ENCODE results near the gene TKT. TPM values are rescaled to one million over a fixed set of nuclear protein-coding genes. Genes with fewer than 3 reads are reported as not detected.

The TKT gene
- total and polyA plus RNA-seq, 2 of the 8 experiments (the other 6 are each of a cell fraction or from before 2014, with no cell fraction given): 418 to 986 TPM

DNA sequence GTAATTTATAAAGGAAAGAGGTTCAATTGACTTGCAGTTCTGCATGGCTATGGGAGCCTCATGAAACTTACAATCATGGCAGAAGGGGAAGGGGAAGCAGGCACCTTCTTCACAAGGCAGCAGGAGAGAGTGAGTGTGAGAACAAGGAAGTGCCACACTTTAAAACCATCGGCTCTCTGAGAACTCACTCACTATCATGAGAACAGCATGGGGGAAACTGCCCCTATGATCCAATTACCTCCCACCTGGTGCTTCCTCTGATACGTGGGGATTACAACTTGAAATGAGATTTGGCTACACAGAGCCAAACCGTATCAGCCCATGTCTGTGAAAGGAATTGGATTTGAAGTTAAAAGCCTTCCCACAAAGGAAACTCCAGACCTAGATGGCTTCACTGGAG is 39.1 kb downstream of the TKT start:
- ChIA-PET POLR2A (ENCODE audit: partially characterized antibody) (interaction anchor here (1.0 to 1.1 kb wide), 2 partner anchors 47 to 85 kb away, joined by 3 to 4 read pairs; no protein-coding TSS in a partner anchor), CTCF (ENCODE audit: partially characterized antibody) (interaction anchor here (0.6 to 1.5 kb wide), 3 partner anchors 14 to 102 kb away, joined by 3 to 7 read pairs (median 5); no protein-coding TSS in a partner anchor)
- no peak overlapping the region for H2BK120ac ChIP-seq (replicated peaks; ENCODE audit: low read depth, low read length)
- H3K4me3 ChIP-seq (ENCODE audit: extremely low read depth in 1 of 4, insufficient read depth in 2 of 4, low read depth in 3 of 4, low read length in 4 of 4): no peak overlapping the region
- TF ChIP-seq PHF8 (conservative IDR thresholded peaks at IDR 0.05; ENCODE audit: low read depth, low read length) (no peak), NRF1 (IDR thresholded peaks at IDR 0.05; ENCODE audit: low read depth, low read length) (no peak), SP2 (IDR thresholded peaks at IDR 0.05; ENCODE audit: low read length) (no peak), TAF7 (optimal IDR thresholded peaks at IDR 0.05; ENCODE audit: borderline replicate concordance, low read depth, low read length) (no peak), TEAD4 (IDR thresholded peaks at IDR 0.05; ENCODE audit: low read depth, low read length) (no peak), CEBPB (IDR thresholded peaks at IDR 0.05; ENCODE audit: low read depth, low read length) (no peak), MAFK (IDR thresholded peaks at IDR 0.05; ENCODE audit: low read depth, low read length) (no peak), ZNF274 (IDR thresholded peaks at IDR 0.05; ENCODE audit: borderline replicate concordance, extremely low read depth, low read length) (no peak), KDM4A (IDR thresholded peaks at IDR 0.05; ENCODE audit: low read depth, low read length, severe bottlenecking) (no peak), SUZ12 (IDR thresholded peaks at IDR 0.05; ENCODE audit: low read length) (no peak), BRCA1 (IDR thresholded peaks at IDR 0.05; ENCODE audit: low read depth, low read length) (no peak), KDM5A (IDR thresholded peaks at IDR 0.05; ENCODE audit: low read length) (no peak), SIX5 (IDR thresholded peaks at IDR 0.05; ENCODE audit: low read depth, low read length) (no peak)
- H3K18ac ChIP-seq (ENCODE audit: extremely low read depth, low read length): no peak overlapping the region
- H3K36me3 ChIP-seq (ENCODE audit: control insufficient read depth in 2 of 4, insufficient read depth in 4 of 4, low read length in 3 of 4): no peaks in the 10 kb centered on the region
- no peak for DNase-seq (ENCODE audit: low read depth in 1 of 2, low spot score in 2 of 2)
- no peaks in the 10 kb centered on the region for H4K20me1 ChIP-seq (replicated peaks in 1 of 2; ENCODE audit: control insufficient read depth in 1 of 2, insufficient read depth in 2 of 2, low read length in 2 of 2)
- no peak overlapping the region for H2BK15ac ChIP-seq (ENCODE audit: low read length)
- H3K23ac ChIP-seq (ENCODE audit: insufficient read length): no peak overlapping the region
- WGBS, 2 experiments (ENCODE audit: extremely low coverage in 1 of 2, insufficient coverage in 1 of 2, insufficient read length in 1 of 2, insufficient replicate concordance in 2 of 2, low coverage in 1 of 2, low lambda C conversion rate in 2 of 2, missing lambda C conversion rate in 1 of 2): 65% methylated on average over 3 of the region's 3 CpGs; no CpG with 5 or more reads in 1 of the 2 experiments
- no peaks in the 10 kb centered on the region; a peak in 1 of 7 replicates for H3K4me1 ChIP-seq (replicated peaks in 1 of 4; ENCODE audit: control insufficient read depth in 3 of 4, insufficient read depth in 4 of 4, low read length in 3 of 4)
- H3K4me2 ChIP-seq (ENCODE audit: insufficient read depth in 1 of 2, low read depth in 2 of 2, low read length in 2 of 2): no peak overlapping the region
- no peak overlapping the region for H2BK12ac ChIP-seq (ENCODE audit: low read depth, low read length)
- no peak overlapping the region for H2BK20ac ChIP-seq (ENCODE audit: low read length)
- no peak overlapping the region for H3K9ac ChIP-seq (replicated peaks in 1 of 4; ENCODE audit: extremely low read depth in 1 of 4, low read depth in 3 of 4, low read length in 3 of 4)
- H2AK5ac ChIP-seq (ENCODE audit: low read depth, low read length): no peak overlapping the region
- FAIRE-seq: no peak
- H3K23me2 ChIP-seq (ENCODE audit: low read depth, low read length): no peaks in the 10 kb centered on the region
- no peak overlapping the region for H3K27ac ChIP-seq (ENCODE audit: low read depth, low read length)
- no peaks in the 10 kb centered on the region for H3K79me1 ChIP-seq (ENCODE audit: low read depth, low read length)
- H3K56ac ChIP-seq (replicated peaks; ENCODE audit: insufficient read length, low read depth, low read length): no peak overlapping the region
- H2BK5ac ChIP-seq (ENCODE audit: low read depth, low read length): no peak overlapping the region
- no peak overlapping the region for H2AFZ ChIP-seq (ENCODE audit: low read length)
- no peak overlapping the region for H4K91ac ChIP-seq (replicated peaks; ENCODE audit: insufficient read length, low read length)
- no peak overlapping the region for H3K4ac ChIP-seq (replicated peaks; ENCODE audit: insufficient read length, low read depth, low read length)
- H3K9me3 ChIP-seq (ENCODE audit: insufficient read depth in 2 of 2, low read depth in 1 of 2, low read length in 1 of 2): no peaks in the 10 kb centered on the region
- no peak overlapping the region for H4K8ac ChIP-seq (ENCODE audit: extremely low read depth, insufficient read depth, low read length)
- no peak overlapping the region for H4K5ac ChIP-seq (ENCODE audit: insufficient read length, low read depth, low read length)
- H3K14ac ChIP-seq (ENCODE audit: insufficient read length): no peak overlapping the region
- no peaks in the 10 kb centered on the region for H3K79me2 ChIP-seq (ENCODE audit: control insufficient read depth in 1 of 2, insufficient read depth in 2 of 2, low read length in 2 of 2)
- no peaks in the 10 kb centered on the region for H3K27me3 ChIP-seq (replicated peaks in 1 of 4; ENCODE audit: control insufficient read depth in 3 of 4, extremely low read depth in 1 of 4, insufficient read depth in 3 of 4, low read length in 3 of 4)

Data from H1 (cell line).